GM18508 (cell line): ENCODE data around the gene RABL6.

Experiments used
- ATAC-seq: cut with Tn5 transposase; IDR thresholded peaks from one replicate; pipeline ENCODE4 v1.9.1; 2021; ENCODE audit warnings: moderate number of reproducible peaks; ENCODE audit not compliant: insufficient read depth, unreplicated experiment

The RABL6 gene

DNA sequence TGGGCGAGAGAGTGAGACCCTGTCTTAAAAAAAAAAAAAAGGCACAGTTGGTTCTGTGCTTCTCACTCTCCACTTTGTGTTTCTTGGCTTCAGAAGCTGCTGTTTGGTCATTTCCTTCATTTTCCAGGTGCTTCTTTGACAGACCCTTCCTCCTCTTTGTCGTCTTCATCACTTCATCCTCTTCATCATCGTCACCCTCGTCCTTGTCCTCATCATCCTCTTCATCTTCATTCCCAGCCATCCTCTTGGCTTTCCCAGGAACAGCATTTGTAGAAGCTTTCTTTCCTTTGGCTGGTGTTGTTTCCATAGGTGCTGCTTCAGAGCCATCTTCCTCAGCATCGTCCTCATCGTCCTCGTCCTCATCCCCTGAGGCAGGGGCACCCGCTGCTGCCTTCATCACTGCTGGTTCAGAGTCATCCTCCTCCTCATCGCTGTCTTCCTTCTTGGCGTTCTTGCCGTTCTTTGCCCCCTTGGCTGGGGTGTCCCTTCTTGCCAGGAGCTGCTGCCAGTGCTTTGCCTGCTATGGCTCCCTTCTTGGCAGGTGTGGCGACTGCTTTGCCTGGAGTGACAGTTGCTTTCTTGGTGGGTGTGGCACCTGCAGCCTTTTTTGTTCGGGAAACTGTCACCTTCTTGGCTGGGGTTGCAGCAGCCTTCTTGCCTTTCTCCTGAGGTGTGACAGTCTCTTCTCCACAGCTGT is 7.1 kb downstream of the RABL6 start:
- ATAC-seq = no peak

GRCh38 chr9:136815422-136815782 is 7.7 kb downstream of the RABL6 start:
- no peak for ATAC-seq

GRCh38 chr9:136820971-136821825 is 13.4 kb downstream of the RABL6 start:
- no peak for ATAC-seq

GRCh38 chr9:136821826-136822544 is 14.2 kb downstream of the RABL6 start:
- ATAC-seq = no peak

DNA sequence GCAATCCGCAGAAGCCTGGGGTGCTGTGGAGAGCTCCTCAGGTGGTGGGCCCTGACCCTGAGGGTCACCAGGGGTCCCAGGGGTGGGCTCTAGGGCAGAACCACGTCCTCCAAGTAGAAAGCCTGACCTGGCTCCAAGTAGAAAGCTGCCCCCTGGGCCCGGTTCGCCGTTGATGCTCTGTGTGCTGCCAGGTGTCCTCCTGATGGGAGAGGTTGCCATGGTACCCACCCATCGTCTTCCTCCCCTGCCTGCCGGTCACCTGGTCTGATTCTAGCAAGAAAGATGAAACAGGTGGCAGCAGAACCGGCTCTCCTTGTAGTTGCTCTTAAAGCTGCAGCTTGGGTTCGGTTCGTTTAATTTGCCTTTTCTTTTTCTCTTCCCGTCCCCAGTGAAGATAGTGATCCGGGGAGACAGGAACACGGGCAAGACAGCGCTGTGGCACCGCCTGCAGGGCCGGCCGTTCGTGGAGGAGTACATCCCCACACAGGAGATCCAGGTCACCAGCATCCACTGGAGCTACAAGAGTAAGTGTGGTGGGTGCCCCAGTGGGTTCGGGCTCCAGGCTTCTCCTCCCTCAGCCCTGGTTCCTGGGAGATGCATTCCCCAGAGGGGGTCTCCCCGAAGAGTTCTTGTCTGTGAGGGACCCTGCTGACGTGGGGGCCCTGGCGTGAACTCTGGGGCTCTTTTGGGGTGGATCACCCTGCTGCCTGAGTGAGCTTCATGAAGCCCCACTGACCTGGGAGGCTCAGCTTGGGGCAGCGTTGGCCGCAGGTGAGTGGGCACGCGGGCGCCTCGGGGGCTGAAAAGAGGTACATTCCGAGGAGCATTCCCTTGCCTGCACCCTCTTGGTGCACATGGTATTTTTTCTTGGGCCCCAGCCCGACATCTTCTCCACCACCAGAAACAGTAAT is 15.6 kb downstream of the RABL6 start:
- ATAC-seq = no peak

- ATAC-seq = no peak
Measured at GRCh38 chr9:136824496-136825225, 16.9 kb downstream of the RABL6 start.

- no peak for ATAC-seq
Measured at GRCh38 chr9:136825295-136826187, 17.8 kb downstream of the RABL6 start.

DNA sequence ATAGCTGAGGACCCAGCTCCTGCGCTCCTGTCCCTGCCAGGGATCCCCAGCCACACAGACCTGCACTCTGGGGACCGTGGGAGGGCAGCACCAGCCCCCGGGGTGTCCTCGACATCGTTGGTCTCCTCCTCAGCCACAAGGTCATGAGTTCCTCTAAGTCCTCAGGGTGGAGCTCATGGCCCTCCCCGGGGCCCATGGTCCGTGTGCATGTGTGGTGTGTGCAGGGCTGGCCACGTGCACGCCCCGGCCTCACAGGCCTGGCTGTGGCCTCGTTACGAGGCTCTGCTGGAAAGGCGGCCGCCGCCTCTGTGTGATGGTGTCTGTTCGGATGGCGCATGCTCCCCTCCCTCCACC is 18.4 kb downstream of the RABL6 start:
- no peak for ATAC-seq

GRCh38 chr9:136826703-136827582 is 19.2 kb downstream of the RABL6 start:
- no peak for ATAC-seq

GRCh38 chr9:136827794-136828473 is 20.2 kb downstream of the RABL6 start:
- no peak for ATAC-seq

DNA sequence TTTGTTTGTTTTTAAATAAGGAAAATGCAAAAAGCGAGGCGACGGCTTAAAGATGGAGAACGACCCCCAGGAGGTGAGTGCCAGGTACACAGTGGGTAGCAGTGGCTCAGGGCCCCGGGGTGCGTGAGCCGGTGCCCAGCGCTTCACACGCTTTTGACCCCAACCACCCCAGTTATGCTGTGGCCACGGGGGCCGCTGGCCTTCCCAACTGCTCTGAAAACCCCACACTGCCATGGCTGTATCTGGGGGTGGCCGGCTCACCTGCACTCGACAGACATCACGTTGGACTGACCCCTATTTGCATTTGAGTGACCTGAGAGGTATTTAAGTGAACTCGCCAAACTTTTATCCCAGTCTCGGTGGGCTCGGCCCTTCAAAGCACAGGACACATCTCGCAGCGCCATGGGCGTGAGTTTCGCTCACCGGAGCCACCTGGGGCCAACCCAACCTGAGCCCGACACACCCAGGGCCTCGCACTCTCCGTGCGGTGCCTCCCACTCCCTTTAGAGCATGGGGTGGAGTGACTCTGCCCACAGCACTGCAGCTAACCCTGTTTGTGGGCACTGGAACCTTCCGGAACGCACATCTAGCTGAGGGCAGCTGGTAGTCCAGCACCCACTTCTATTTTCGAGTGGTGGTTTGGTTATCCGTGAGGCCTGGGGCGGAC is 20.9 kb downstream of the RABL6 start:
- ATAC-seq = no peak

DNA sequence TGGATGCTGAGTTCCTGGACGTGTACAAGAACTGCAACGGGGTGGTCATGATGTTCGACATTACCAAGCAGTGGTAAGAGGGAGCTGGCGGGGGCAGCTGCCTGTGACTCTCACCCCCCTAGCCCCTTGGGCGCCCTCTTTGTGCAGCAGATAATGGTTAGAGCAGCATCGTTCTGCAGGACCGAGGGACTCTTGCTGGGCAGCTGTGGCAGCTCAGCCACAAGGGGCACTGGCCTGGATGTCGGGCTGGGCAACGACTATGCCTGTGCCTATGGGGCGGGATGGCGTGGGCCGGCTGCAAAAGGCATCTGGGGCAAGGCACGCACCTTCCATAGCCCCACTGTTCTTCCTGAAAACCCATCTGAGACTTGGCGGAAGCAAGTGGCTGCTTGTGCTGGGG is 21.7 kb downstream of the RABL6 start:
- no peak for ATAC-seq

- no peak for ATAC-seq
Measured at GRCh38 chr9:136829981-136830885, 22.5 kb downstream of the RABL6 start.

GRCh38 chr9:136831002-136831719 is 23.4 kb downstream of the RABL6 start:
- no peak for ATAC-seq

GRCh38 chr9:136831720-136832104 is 24.0 kb downstream of the RABL6 start:
- ATAC-seq = no peak
